Endodermal cell (in vitro differentiated cells): ENCODE results near the gene HS1BP3. TPM values are rescaled to one million over a fixed set of nuclear protein-coding genes. Genes with fewer than 3 reads are reported as not detected.

Source experiments
- DNase-seq: peaks from one replicate; pipeline ENCODE4 v3.0.0-alpha.2; 2017
- H3K27ac ChIP-seq: 2 replicates; pipeline ENCODE4 v1.5.1; 2013; ENCODE audit warnings: mild to moderate bottlenecking, low read depth, low read length, moderate library complexity
- H3K27me3 ChIP-seq: 2 replicates; pipeline ENCODE4 v1.6.1; 2013; ENCODE audit warnings: mild to moderate bottlenecking, low read length, moderate library complexity; ENCODE audit not compliant: insufficient read depth, control insufficient read depth, poor library complexity, severe bottlenecking
- H3K36me3 ChIP-seq: 2 replicates; pipeline ENCODE4 v1.7.0; 2013; ENCODE audit warnings: mild to moderate bottlenecking, low read length, moderate library complexity; ENCODE audit not compliant: control insufficient read depth, insufficient read depth
- H3K4me1 ChIP-seq: one replicate; pipeline ENCODE4 v1.7.0; 2013; ENCODE audit warnings: low read length; ENCODE audit not compliant: control insufficient read depth, insufficient read depth
- H3K4me3 ChIP-seq: 2 replicates; pipeline ENCODE4 v1.5.1; 2013; ENCODE audit warnings: mild to moderate bottlenecking, low read length, moderate library complexity
- H3K9ac ChIP-seq: 2 replicates; pipeline ENCODE4 v1.6.1; 2013; ENCODE audit warnings: mild to moderate bottlenecking, low read length, moderate library complexity; ENCODE audit not compliant: poor library complexity, severe bottlenecking; ENCODE audit errors: extremely low read depth
- H3K9me3 ChIP-seq: 2 replicates; pipeline ENCODE4 v1.6.1; 2013; ENCODE audit warnings: mild to moderate bottlenecking, low read length, moderate library complexity; ENCODE audit not compliant: control insufficient read depth
- H3K27ac Mint-ChIP-seq: 2 replicates; pipeline ENCODE4 v1.8.0; 2020; ENCODE audit warnings: mixed read lengths
- H3K27me3 Mint-ChIP-seq: 2 replicates; pipeline ENCODE4 v1.8.0; 2021; ENCODE audit warnings: mild to moderate bottlenecking, mixed read lengths; ENCODE audit not compliant: insufficient read depth
- H3K36me3 Mint-ChIP-seq: 2 replicates; pipeline ENCODE4 v1.8.0; 2020; ENCODE audit warnings: low read depth, mixed read lengths
- H3K4me1 Mint-ChIP-seq: 2 replicates; pipeline ENCODE4 v1.8.0; 2020; ENCODE audit warnings: mixed read lengths
- H3K4me3 Mint-ChIP-seq: 2 replicates; pipeline ENCODE4 v1.8.0; 2020; ENCODE audit warnings: mild to moderate bottlenecking, moderate library complexity, mixed read lengths
- H3K9me3 Mint-ChIP-seq: 2 replicates; pipeline ENCODE4 v1.8.0; 2020; ENCODE audit warnings: mild to moderate bottlenecking, mixed read lengths
- WGBS, 2 experiments: methylation state at CpG; one replicate each; pipeline versions ENCODE4 v1.1.5 to v1.1.7; 2013; ENCODE audit warnings: missing lambda C conversion rate in 2 of 2, mixed read lengths in 1 of 2; ENCODE audit not compliant: insufficient coverage in 1 of 2, insufficient read length in 1 of 2; 5-methylcytosine and 5-hydroxymethylcytosine counted together
- total RNA-seq, 2 donors: library from RNA; stranded (reverse); fragmentation: NEBNext Ultra II Directional in 1 of 2; extraction: Animal tissue kit (Norgen Biotek cat#: 25700) in 1 of 2; gene quantifications; 2 replicates in 1 of 2; 3 replicates in 1 of 2; pipeline ENCODE4 v1.2.1, GENCODE V29; 2021
- TF ChIP-seq, protein P1 (sequence below): fragments of 200-600 bp; sonication (generic); conservative IDR thresholded peaks from 2 replicates; pipeline ENCODE4 v1.5.0; 2021; ENCODE audit warnings: antibody characterized with exemption, mild to moderate bottlenecking

Gene HS1BP3
- total RNA-seq, 2 donors from 2014 or later, result 23.0 to 26.2 TPM

DNA sequence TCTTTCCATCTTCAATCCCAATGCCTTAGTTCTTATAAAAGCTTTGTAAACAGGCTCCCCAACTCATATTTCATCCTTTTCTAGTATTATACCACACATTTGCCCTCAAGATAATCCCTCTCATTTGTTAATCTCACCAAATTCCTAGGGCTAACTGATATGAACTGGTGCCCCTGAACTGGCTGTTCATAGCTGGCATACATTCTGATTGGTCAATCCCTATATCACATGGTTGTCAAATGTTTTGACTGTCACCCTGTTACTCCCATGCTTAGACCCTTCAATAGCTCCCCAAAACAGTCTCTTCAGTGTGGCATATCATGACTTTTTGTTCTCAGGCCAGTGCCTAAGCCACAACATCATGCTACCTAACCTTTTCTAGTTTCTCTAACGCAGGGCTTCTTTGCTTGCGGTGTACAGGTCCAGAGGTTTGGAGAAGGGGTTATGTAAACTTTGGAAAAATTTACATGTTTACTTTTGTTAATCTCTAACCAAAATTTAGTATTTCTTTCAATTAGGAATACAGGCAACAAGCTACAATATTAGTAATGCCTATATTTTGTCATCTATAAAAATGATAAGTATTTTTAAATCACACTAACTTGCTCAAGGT lies 46.5 kb upstream of the HS1BP3 start:
- no peaks in the 10 kb centered on the region for H3K27me3 Mint-ChIP-seq
- H3K9me3 ChIP-seq, result no peaks in the 10 kb centered on the region
- no peaks in the 10 kb centered on the region for H3K27me3 ChIP-seq
- DNase-seq, result no peak
- no peaks in the 10 kb centered on the region for H3K9me3 Mint-ChIP-seq
- peaks cover 26% of the 10 kb centered on the region for H3K36me3 ChIP-seq
- TF ChIP-seq, protein P1, sequence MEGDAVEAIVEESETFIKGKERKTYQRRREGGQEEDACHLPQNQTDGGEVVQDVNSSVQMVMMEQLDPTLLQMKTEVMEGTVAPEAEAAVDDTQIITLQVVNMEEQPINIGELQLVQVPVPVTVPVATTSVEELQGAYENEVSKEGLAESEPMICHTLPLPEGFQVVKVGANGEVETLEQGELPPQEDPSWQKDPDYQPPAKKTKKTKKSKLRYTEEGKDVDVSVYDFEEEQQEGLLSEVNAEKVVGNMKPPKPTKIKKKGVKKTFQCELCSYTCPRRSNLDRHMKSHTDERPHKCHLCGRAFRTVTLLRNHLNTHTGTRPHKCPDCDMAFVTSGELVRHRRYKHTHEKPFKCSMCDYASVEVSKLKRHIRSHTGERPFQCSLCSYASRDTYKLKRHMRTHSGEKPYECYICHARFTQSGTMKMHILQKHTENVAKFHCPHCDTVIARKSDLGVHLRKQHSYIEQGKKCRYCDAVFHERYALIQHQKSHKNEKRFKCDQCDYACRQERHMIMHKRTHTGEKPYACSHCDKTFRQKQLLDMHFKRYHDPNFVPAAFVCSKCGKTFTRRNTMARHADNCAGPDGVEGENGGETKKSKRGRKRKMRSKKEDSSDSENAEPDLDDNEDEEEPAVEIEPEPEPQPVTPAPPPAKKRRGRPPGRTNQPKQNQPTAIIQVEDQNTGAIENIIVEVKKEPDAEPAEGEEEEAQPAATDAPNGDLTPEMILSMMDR, result no peak
- WGBS, 2 experiments, result no CpG with 5 or more reads among the region's 2 CpGs
- no peak overlapping the region for H3K27ac Mint-ChIP-seq
- no peak overlapping the region for H3K4me3 ChIP-seq
- no peaks in the 10 kb centered on the region for H3K4me1 Mint-ChIP-seq
- no peaks in the 10 kb centered on the region for H3K4me1 ChIP-seq
- no peak overlapping the region for H3K27ac ChIP-seq
- H3K4me3 Mint-ChIP-seq, result no peak overlapping the region
- no peak overlapping the region for H3K9ac ChIP-seq
- no peaks in the 10 kb centered on the region for H3K36me3 Mint-ChIP-seq

DNA sequence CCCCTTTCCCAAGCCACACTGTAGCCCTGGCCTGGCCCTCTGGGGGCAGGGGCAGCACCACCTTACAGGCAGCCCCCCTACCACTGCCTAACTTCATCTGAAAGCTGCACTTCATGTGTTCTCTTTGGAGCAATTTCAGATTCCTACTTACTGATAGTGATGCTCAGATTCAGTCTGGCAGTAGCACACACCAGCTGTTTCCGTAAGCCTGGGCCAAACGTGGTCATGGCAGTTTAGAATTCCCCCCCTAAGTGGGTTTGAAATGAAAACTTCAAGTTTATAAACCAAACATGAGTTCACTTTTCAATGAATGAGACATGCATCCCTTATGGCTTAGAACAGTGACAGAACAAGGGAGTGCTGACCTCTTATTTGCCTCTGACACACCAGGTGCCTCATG lies 45.5 kb upstream of the HS1BP3 start:
- Histone ChIP-seq H3K36me3 (peaks cover 26% of the 10 kb centered on the region), H3K4me1 (no peaks in the 10 kb centered on the region), H3K9ac (no peak overlapping the region), H3K27me3 (no peaks in the 10 kb centered on the region), H3K4me3 (no peak overlapping the region), H3K9me3 (no peaks in the 10 kb centered on the region), H3K27ac (no peak overlapping the region)
- TF ChIP-seq, protein P1, result no peak
- Mint-ChIP-seq H3K27ac (no peak overlapping the region), H3K4me3 (no peak overlapping the region), H3K4me1 (no peaks in the 10 kb centered on the region), H3K36me3 (no peaks in the 10 kb centered on the region), H3K27me3 (no peaks in the 10 kb centered on the region), H3K9me3 (no peaks in the 10 kb centered on the region)
- no peak for DNase-seq
- WGBS, 2 experiments, result 97 to 100% methylated on average over 1 to 2 of the region's 2 CpGs

DNA sequence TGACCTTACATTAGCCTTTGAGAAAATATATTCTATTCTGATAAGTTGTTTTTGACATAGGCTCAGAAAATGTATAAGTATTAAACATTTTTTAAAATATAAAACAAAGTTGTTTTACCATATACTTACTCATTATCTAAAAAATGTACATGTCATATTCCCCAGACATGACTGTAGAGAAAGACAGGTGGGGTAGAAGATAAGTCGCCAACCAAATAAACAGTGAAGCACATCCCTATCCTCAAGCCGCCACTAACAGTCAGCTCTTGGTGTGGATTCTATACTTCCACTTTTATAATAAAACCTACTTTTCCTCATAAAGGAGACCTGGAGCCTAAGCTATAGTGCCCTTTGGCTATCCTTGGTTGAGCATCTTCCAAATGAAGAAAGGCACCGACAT lies 42.4 kb upstream of the HS1BP3 start:
- H3K27me3 ChIP-seq, result no peaks in the 10 kb centered on the region

More for the DNA sequence above, 42.4 kb upstream of the HS1BP3 start:
- Histone ChIP-seq H3K9me3 (no peaks in the 10 kb centered on the region), H3K36me3 (peaks cover 8% of the 10 kb centered on the region), H3K4me3 (no peak overlapping the region), H3K9ac (no peak overlapping the region), H3K27ac (no peak overlapping the region), H3K4me1 (no peaks in the 10 kb centered on the region)
- peaks cover 8% of the 10 kb centered on the region for H3K36me3 Mint-ChIP-seq
- no peak for DNase-seq
- H3K9me3 Mint-ChIP-seq, result peaks cover 3% of the 10 kb centered on the region
- H3K27me3 Mint-ChIP-seq, result no peaks in the 10 kb centered on the region
- H3K4me1 Mint-ChIP-seq, result no peaks in the 10 kb centered on the region
- 88 to 96% methylated on average over 3 of the region's 3 CpGs for WGBS, 2 experiments
- H3K4me3 Mint-ChIP-seq, result no peak overlapping the region
- TF ChIP-seq, protein P1, result no peak
- no peak overlapping the region for H3K27ac Mint-ChIP-seq
